ENCODE measurements around the gene SLC6A17.

SLC6A17 gene

GRCh38 chr1:110150330-110151174 lies at the start of gene SLC6A17:
Gene SLC6A17, plus strand, starts transcription at chr1:110150494. Its CDS starts 16,436 bp downstream, at chr1:110166930.
- DNase-seq (ENCODE audit: low spot score), result no peak

- DNase-seq (ENCODE audit: low spot score), result no peak
These were observed 48.2 kb upstream of the SLC6A17 start for GRCh38 chr1:110102081-110102480.

DNA sequence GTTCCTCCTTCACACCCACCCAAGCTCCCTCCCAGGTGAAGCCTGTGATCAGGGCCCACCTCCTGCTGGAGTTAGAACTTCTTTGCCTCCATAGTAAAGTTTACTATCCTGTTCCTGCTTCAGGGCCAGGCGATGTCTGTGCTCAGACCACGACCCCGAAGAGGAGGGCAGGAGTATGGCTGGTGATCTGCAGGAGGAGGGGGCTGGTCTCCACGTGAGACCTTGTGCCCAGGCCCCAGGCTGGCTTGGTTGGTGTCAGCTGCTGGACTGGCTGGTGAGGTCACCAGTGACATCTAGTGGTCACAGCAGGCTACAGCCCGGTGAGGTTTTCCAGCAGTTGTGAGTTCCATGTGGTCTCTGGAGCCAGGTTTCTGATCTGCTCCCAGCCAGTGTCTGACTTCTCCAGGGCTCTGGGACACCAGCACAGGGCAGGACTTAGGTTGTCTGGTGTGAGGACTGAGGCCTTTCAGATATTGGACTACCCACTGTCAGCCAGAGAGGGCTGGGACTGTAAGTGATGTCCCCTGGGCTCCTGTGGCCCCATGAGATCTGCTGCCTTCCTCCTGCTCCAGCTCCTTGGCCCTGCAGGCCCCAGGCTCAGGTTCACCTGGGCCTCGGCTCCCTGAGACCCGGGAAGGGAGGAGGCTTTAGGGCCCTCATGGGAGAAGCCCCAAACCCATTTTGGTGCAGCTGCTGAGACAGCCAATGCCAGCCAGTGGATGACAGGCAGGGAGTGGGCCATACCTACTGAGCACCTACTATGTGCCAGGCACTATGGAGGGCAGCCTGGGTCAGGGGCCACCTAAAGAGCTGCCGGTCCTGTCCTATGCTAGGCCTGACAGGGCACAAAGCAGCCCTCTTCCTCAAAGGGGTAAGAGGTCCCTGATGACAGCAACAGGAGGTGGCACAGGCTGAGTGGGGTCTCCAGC lies 44.0 kb upstream of the SLC6A17 start:
- DNase-seq (ENCODE audit: low spot score), result peak; percentile 44

- no peak for DNase-seq (ENCODE audit: low spot score)
These were observed 42.3 kb upstream of the SLC6A17 start for GRCh38 chr1:110107867-110108469.

GRCh38 chr1:110111081-110111480 lies 39.2 kb upstream of the SLC6A17 start:
- no peak for DNase-seq (ENCODE audit: low spot score)

- DNase-seq (ENCODE audit: low spot score), result no peak
These were observed 38.2 kb upstream of the SLC6A17 start, which contains the start of gene UBL4B for GRCh38 chr1:110112143-110112542. Gene UBL4B, plus strand, starts transcription at chr1:110112443. Its CDS starts 92 bp downstream, at chr1:110112535.

DNA sequence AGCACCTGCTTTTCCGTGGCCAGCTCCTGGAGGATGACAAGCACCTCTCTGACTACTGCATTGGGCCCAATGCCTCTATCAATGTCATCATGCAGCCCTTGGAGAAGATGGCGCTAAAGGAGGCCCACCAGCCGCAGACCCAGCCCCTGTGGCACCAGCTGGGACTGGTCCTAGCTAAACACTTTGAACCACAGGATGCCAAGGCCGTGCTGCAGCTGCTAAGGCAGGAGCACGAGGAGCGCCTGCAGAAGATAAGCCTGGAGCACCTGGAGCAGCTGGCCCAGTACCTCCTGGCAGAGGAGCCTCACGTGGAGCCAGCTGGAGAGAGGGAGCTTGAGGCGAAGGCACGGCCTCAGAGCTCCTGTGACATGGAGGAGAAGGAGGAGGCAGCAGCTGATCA lies 37.6 kb upstream of the SLC6A17 start:
- DNase-seq (ENCODE audit: low spot score), result no peak

DNA sequence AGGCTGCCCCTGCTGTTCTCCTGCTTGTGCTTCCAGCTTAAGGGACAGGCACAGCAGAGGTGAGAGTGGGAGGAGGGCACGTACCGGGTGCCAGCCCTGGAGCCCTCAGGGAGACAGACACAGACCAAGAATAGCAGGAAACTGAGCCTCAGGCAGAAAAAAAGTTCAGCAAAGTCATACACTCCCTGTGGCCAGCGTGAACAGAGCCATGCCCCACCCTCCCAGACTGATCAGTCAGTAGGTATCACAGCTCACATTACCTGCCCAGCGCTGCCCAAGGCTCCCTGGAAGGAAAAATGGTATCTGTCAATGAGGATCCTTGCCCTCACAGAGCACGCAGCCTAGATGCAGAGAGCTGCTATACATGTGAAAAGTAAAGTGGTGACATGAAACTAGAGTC lies 36.7 kb upstream of the SLC6A17 start:
- DNase-seq (ENCODE audit: low spot score), result no peak

- DNase-seq (ENCODE audit: low spot score), result no peak
These were observed 36.1 kb upstream of the SLC6A17 start for GRCh38 chr1:110114173-110114572.

- no peak for DNase-seq (ENCODE audit: low spot score)
These were observed 35.5 kb upstream of the SLC6A17 start for GRCh38 chr1:110114784-110115183.

GRCh38 chr1:110118636-110119396 lies 31.5 kb upstream of the SLC6A17 start:
- no peak for DNase-seq (ENCODE audit: low spot score)

DNA sequence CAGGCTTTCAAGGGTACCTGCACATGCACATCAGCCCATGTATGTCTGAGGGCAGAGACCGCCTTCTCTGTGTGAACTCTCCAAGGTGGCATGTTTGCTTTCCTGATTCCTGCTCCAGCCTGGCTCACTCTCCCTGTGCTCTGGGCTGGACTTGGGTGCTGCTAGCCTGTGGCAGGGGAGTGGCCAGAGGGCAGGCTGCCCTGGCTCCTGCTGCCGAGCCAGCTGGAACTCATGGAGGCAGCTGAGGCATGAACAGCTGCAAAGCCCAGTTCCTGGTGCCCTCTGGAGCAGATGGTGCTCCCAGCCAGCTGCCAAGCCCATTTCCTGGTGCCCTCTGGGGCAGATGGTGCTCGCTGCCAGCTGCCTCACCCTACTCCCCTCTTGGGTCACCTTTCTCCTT lies 30.5 kb upstream of the SLC6A17 start:
- no peak for DNase-seq (ENCODE audit: low spot score)

GRCh38 chr1:110120960-110121561 lies 29.2 kb upstream of the SLC6A17 start:
- DNase-seq (ENCODE audit: low spot score), result no peak

- no peak for DNase-seq (ENCODE audit: low spot score)
These were observed 27.1 kb upstream of the SLC6A17 start for GRCh38 chr1:110123224-110123623.

DNA sequence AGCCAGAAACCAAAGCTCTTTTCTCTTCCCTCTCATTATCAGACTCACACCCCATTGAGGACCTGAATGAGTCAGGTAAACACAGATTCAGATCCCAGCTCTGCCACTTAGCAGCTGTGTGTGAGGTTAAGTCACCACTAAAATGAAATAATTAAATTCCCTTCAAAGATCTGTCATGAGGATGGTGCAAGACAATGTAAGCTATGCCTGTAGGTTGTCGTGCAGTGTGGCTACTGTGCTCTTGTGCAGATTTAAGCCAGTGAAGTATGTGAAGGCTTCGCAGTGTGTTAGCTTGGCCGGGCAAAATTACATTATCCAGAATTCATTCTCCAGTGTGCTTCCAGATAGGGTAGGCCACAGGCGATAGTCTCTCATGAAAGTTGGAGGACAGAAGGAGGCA lies 24.5 kb upstream of the SLC6A17 start:
- no peak for DNase-seq (ENCODE audit: low spot score)

- DNase-seq (ENCODE audit: low spot score), result no peak
These were observed 20.1 kb upstream of the SLC6A17 start for GRCh38 chr1:110130113-110130591.

- no peak for DNase-seq (ENCODE audit: low spot score)
These were observed 19.3 kb upstream of the SLC6A17 start for GRCh38 chr1:110130989-110131388.

- DNase-seq (ENCODE audit: low spot score), result no peak
These were observed 17.6 kb upstream of the SLC6A17 start for GRCh38 chr1:110132682-110133081.

GRCh38 chr1:110133436-110133835 lies 16.9 kb upstream of the SLC6A17 start:
- DNase-seq (ENCODE audit: low spot score), result no peak

- no peak for DNase-seq (ENCODE audit: low spot score)
These were observed 16.2 kb upstream of the SLC6A17 start for GRCh38 chr1:110134050-110134595.

- DNase-seq (ENCODE audit: low spot score), result no peak
These were observed 15.0 kb upstream of the SLC6A17 start for GRCh38 chr1:110135246-110135645.

Data from CD4-positive, alpha-beta T cell treated with Interleukin-6 at 100 ng/mL for 8 hours (primary cell).